ENCODE data around the gene NFASC. TPM values are rescaled to one million over a fixed set of nuclear protein-coding genes. Genes with fewer than 3 reads are reported as not detected.

Gene NFASC
- total and polyA plus RNA-seq, 12 donors: 1.9 to 24.1 (median 9.2) TPM

DNA sequence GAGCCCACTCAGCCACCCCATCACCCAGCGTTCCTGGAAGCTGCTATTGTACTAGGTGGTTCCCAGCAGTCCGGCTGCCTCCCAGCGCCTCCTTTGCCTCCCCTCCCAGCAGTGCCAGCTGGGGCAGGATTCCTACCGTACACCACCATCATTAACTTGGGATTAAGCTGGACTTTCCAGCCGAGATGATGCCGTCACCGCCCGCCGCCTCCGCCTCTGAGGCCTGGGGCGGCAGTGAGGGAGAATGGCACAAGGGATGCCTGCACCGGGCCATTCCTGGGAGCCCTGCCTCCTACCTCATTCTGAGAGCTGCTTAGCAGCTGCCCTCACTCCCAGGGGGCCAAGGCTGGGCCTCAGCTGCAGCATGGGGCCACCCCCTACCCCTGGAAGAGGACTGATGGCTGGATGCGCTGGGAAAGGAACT is 185.5 kb downstream of the NFASC start:
- ATAC-seq: no peak
- no peaks in the 10 kb centered on the region for H3K36me3 ChIP-seq
- peaks cover 0 to 23% (median 14%) of the 10 kb centered on the region in 7 donors for H3K27me3 ChIP-seq
- WGBS, 2 donors: 83% methylated on average over 13 of the region's 13 CpGs
- no peak for DNase-seq
- H3K27ac ChIP-seq: no peak overlapping the region
- H3K4me3 ChIP-seq: no peak overlapping the region
- H3K4me1 ChIP-seq: no peaks in the 10 kb centered on the region
- intact Hi-C loops (cut with DNase I): loop anchor here in 3 of 10 donors (5.0 to 10.0 kb wide), 3 partner anchors 69 to 251 kb away; no protein-coding TSS in a partner anchor
- TF ChIP-seq, protein P1, sequence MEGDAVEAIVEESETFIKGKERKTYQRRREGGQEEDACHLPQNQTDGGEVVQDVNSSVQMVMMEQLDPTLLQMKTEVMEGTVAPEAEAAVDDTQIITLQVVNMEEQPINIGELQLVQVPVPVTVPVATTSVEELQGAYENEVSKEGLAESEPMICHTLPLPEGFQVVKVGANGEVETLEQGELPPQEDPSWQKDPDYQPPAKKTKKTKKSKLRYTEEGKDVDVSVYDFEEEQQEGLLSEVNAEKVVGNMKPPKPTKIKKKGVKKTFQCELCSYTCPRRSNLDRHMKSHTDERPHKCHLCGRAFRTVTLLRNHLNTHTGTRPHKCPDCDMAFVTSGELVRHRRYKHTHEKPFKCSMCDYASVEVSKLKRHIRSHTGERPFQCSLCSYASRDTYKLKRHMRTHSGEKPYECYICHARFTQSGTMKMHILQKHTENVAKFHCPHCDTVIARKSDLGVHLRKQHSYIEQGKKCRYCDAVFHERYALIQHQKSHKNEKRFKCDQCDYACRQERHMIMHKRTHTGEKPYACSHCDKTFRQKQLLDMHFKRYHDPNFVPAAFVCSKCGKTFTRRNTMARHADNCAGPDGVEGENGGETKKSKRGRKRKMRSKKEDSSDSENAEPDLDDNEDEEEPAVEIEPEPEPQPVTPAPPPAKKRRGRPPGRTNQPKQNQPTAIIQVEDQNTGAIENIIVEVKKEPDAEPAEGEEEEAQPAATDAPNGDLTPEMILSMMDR (IDR thresholded peaks at IDR 0.05): no peak
- no peaks in the 10 kb centered on the region for H3K9me3 ChIP-seq

DNA sequence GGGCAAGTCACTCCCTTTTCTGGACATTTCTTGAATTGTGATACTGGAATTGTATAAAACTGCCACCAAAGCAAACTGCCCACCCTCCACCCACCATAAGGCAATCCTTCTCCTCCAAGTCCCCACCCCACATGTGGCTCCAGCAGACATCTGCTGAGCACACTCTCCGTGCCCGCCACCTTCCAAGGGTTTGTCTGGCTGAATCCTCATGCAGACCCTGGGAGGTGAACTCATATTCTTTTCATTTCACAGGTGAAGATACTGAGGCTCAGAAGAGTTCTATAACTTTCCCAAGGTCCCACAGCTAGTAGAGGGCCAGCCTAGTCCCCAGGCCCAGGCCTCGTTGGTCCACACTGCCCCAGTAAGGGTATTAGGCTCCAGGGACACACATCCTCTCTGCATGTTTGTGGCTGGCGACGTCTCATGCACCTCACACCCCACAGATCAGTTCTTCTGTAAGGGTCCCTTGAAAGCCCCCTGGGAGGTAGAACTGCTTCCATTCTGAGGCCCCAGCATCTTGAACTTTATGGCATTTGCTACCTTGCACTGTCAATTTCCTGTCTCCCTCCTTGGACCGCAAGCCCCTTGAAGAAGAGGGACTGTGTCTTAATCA is 186.4 kb downstream of the NFASC start:
- Histone ChIP-seq H3K4me3 (no peak overlapping the region), H3K9me3 (no peaks in the 10 kb centered on the region), H3K4me1 (peaks cover 0 to 7% (median 4%) of the 10 kb centered on the region in 9 donors), H3K27me3 (peaks cover 0 to 23% (median 14%) of the 10 kb centered on the region in 7 donors), H3K27ac (no peak overlapping the region), H3K36me3 (no peaks in the 10 kb centered on the region)
- DNase-seq: no peak
- 94% methylated on average over 6 of the region's 6 CpGs for WGBS, 2 donors
- intact Hi-C loops (cut with DNase I): loop anchor here in 3 of 10 donors (5.0 to 10.0 kb wide), 3 partner anchors 70 to 252 kb away; no protein-coding TSS in a partner anchor
- no peak for ATAC-seq
- TF ChIP-seq, protein P1 (IDR thresholded peaks at IDR 0.05): no peak

DNA sequence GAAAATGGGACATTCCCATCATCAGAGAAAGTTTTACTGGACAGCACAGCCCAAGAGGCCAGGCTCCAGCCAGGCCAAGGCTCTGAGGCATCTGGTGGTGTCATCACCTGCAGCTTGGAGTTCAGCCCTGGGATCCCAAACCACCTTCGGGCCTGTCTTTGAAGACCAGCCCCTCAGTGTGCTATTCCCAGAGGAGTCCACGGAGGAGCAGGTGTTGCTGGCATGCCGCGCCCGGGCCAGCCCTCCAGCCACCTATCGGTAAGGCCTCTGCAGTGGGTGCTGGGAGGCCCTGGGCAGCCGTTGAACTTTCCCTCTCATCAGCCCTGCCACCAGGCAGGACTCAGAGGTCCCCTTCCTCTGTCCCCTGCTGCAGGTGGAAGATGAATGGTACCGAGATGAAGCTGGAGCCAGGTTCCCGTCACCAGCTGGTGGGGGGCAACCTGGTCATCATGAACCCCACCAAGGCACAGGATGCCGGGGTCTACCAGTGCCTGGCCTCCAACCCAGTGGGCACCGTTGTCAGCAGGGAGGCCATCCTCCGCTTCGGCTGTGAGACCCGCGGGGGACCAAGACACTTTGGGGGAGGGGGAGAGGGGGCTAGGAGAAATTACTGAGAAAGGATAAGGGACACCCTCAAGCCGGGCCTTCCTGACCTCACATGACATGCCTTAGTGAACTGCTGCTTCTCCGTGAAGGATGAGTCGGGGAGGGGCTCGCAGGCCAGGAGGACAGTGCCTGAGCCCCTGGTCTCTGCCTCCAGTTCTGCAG is 187.3 kb downstream of the NFASC start:
- TF ChIP-seq, protein P1 (IDR thresholded peaks at IDR 0.05): no peak
- H3K9me3 ChIP-seq: no peaks in the 10 kb centered on the region
- peaks cover 0 to 7% (median 4%) of the 10 kb centered on the region in 9 donors for H3K4me1 ChIP-seq
- DNase-seq (no peak), ATAC-seq (no peak)
- H3K27ac ChIP-seq: no peak overlapping the region
- H3K36me3 ChIP-seq: no peaks in the 10 kb centered on the region
- no peak overlapping the region for H3K4me3 ChIP-seq
- 89 to 94% methylated on average over 19 of the region's 19 CpGs for WGBS, 2 donors
- intact Hi-C loops (cut with DNase I): loop anchor here in 3 of 10 donors (5.0 to 10.0 kb wide), 3 partner anchors 71 to 253 kb away; no protein-coding TSS in a partner anchor
- H3K27me3 ChIP-seq: peaks cover 0 to 18% (median 11%) of the 10 kb centered on the region in 7 donors

DNA sequence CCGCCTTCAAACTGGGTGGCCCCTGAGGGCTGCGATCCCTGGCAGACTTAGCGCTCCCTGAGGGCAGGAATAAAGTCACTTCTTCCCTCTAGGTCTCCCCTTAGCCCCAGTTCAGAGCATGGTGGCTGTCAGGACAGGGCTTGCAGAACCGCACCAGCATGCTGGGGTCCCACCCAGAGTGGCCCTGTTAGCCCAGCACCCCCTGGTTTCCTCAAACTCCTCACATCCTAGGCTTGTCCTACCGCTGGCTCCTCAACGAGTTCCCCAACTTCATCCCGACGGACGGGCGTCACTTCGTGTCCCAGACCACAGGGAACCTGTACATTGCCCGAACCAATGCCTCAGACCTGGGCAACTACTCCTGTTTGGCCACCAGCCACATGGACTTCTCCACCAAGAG is 188.2 kb downstream of the NFASC start:
- TF ChIP-seq, protein P1 (IDR thresholded peaks at IDR 0.05): no peak
- 94% methylated on average over 12 of the region's 12 CpGs for WGBS, 2 donors
- no peaks in the 10 kb centered on the region for H3K9me3 ChIP-seq
- ATAC-seq: no peak
- H3K27me3 ChIP-seq: peaks cover 0 to 13% (median 4%) of the 10 kb centered on the region in 7 donors
- H3K36me3 ChIP-seq: no peaks in the 10 kb centered on the region
- no peak for DNase-seq
- intact Hi-C loops (cut with DNase I): loop anchor here in 3 of 10 donors (5.0 to 10.0 kb wide), 3 partner anchors 72 to 254 kb away; no protein-coding TSS in a partner anchor
- H3K4me1 ChIP-seq: peaks cover 0 to 7% (median 4%) of the 10 kb centered on the region in 9 donors
- no peak overlapping the region for H3K27ac ChIP-seq
- no peak overlapping the region for H3K4me3 ChIP-seq
